ENCODE results near the gene ZNF730.

GRCh38 chr19:23160766-23161165 is 43.9 kb downstream of the ZNF730 start:
- TF ChIP-seq, protein P1, sequence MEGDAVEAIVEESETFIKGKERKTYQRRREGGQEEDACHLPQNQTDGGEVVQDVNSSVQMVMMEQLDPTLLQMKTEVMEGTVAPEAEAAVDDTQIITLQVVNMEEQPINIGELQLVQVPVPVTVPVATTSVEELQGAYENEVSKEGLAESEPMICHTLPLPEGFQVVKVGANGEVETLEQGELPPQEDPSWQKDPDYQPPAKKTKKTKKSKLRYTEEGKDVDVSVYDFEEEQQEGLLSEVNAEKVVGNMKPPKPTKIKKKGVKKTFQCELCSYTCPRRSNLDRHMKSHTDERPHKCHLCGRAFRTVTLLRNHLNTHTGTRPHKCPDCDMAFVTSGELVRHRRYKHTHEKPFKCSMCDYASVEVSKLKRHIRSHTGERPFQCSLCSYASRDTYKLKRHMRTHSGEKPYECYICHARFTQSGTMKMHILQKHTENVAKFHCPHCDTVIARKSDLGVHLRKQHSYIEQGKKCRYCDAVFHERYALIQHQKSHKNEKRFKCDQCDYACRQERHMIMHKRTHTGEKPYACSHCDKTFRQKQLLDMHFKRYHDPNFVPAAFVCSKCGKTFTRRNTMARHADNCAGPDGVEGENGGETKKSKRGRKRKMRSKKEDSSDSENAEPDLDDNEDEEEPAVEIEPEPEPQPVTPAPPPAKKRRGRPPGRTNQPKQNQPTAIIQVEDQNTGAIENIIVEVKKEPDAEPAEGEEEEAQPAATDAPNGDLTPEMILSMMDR (IDR thresholded peaks at IDR 0.05; ENCODE audit: low read depth, low read length, missing input control): no peak
- TF ChIP-seq YY1 (IDR thresholded peaks at IDR 0.05): no peak
- TF ChIP-seq RXRA (IDR thresholded peaks at IDR 0.05): no peak
- TF ChIP-seq ZBTB33 (IDR thresholded peaks at IDR 0.05): no peak
- TF ChIP-seq, protein P2, sequence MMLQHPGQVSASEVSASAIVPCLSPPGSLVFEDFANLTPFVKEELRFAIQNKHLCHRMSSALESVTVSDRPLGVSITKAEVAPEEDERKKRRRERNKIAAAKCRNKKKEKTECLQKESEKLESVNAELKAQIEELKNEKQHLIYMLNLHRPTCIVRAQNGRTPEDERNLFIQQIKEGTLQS (IDR thresholded peaks at IDR 0.05): no peak
- no peak for TF ChIP-seq REST (IDR thresholded peaks at IDR 0.05)
- no peak for TF ChIP-seq TAF1 (conservative IDR thresholded peaks at IDR 0.05)
